Endothelial cell of umbilical vein (primary cell): ENCODE data around the gene GPR107.

Source experiments
- EZH2 ChIP-seq: IDR thresholded peaks from 2 replicates; pipeline ENCODE4 v1.6.1; 2012; ENCODE audit warnings: borderline replicate concordance, low read depth, mild to moderate bottlenecking, moderate library complexity, low read length, inconsistent platforms; ENCODE audit not compliant: severe bottlenecking
- MYC ChIP-seq: IDR thresholded peaks from one replicate; pipeline ENCODE4 v1.6.1; 2011; ENCODE audit warnings: mild to moderate bottlenecking, low read depth, low read length
- POLR2A ChIP-seq: IDR thresholded peaks from 2 replicates; pipeline ENCODE4 v1.6.1; 2012; ENCODE audit warnings: low read depth, mild to moderate bottlenecking, control low read depth, low read length
- TF ChIP-seq, protein P1 (sequence below), 2 donors: IDR thresholded peaks; 1 replicate in 1 of 2; 2 replicates in 1 of 2; pipeline ENCODE4 v1.5.1; 2011; ENCODE audit warnings: low read length in 2 of 2, mild to moderate bottlenecking in 2 of 2, moderate library complexity in 2 of 2, control low read depth in 1 of 2, inconsistent platforms in 1 of 2, low read depth in 1 of 2; ENCODE audit not compliant: insufficient read depth in 1 of 2; ENCODE audit errors: extremely low read depth in 1 of 2

GRCh38 chr9:130092910-130093309, 39.2 kb downstream of the GPR107 start:
- TF ChIP-seq, protein P1, sequence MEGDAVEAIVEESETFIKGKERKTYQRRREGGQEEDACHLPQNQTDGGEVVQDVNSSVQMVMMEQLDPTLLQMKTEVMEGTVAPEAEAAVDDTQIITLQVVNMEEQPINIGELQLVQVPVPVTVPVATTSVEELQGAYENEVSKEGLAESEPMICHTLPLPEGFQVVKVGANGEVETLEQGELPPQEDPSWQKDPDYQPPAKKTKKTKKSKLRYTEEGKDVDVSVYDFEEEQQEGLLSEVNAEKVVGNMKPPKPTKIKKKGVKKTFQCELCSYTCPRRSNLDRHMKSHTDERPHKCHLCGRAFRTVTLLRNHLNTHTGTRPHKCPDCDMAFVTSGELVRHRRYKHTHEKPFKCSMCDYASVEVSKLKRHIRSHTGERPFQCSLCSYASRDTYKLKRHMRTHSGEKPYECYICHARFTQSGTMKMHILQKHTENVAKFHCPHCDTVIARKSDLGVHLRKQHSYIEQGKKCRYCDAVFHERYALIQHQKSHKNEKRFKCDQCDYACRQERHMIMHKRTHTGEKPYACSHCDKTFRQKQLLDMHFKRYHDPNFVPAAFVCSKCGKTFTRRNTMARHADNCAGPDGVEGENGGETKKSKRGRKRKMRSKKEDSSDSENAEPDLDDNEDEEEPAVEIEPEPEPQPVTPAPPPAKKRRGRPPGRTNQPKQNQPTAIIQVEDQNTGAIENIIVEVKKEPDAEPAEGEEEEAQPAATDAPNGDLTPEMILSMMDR (IDR thresholded peaks at IDR 0.05; ENCODE audit: extremely low read depth in 1 of 2, insufficient read depth in 1 of 2, low read depth in 1 of 2, low read length in 2 of 2), result no peak
- TF ChIP-seq POLR2A (no peak), EZH2 (no peak), MYC (no peak)
